DOHH2 (cell line): ENCODE results near the gene CHSY1.

ENCODE experiments used
- H3F3A ChIP-seq: fragments of 200-600 bp; sonication (generic), shearing (Covaris generic); 2 replicates; pipeline ENCODE4 v1.6.0; 2016; ENCODE audit warnings: antibody characterized with exemption, mild to moderate bottlenecking; ENCODE audit not compliant: control insufficient read depth, insufficient read depth
- H3K27ac ChIP-seq: fragments of 200-600 bp; sonication (generic); 2 replicates; pipeline ENCODE4 v1.5.1; 2014; ENCODE audit warnings: low read depth, mild to moderate bottlenecking, low read length, moderate library complexity
- H3K27me3 ChIP-seq: fragments of 200-600 bp; sonication (generic); 2 replicates; pipeline ENCODE4 v1.6.1; 2014; ENCODE audit warnings: mild to moderate bottlenecking, low read length, mixed read lengths; ENCODE audit not compliant: control insufficient read depth
- H3K36me3 ChIP-seq: fragments of 200-600 bp; sonication (generic); 2 replicates; pipeline ENCODE4 v1.6.1; 2014; ENCODE audit warnings: mild to moderate bottlenecking, low read length, moderate library complexity, mixed read lengths; ENCODE audit not compliant: control insufficient read depth
- H3K4me1 ChIP-seq: fragments of 200-600 bp; sonication (generic); 2 replicates; pipeline ENCODE4 v1.6.1; 2014; ENCODE audit warnings: mild to moderate bottlenecking, low read length, mixed read lengths; ENCODE audit not compliant: control insufficient read depth
- H3K4me2 ChIP-seq: fragments of 200-600 bp; sonication (generic); 2 replicates; pipeline ENCODE4 v1.6.0; 2014; ENCODE audit warnings: mild to moderate bottlenecking, low read length, moderate library complexity
- H3K4me3 ChIP-seq: fragments of 200-600 bp; sonication (generic); 2 replicates; pipeline ENCODE4 v1.5.1; 2014; ENCODE audit warnings: mild to moderate bottlenecking, low read length, mixed read lengths
- H3K79me2 ChIP-seq: fragments of 200-600 bp; sonication (generic); 2 replicates; pipeline ENCODE4 v1.6.1; 2014; ENCODE audit warnings: mild to moderate bottlenecking, low read length, mixed read lengths; ENCODE audit not compliant: control insufficient read depth
- H3K9me2 ChIP-seq: fragments of 200-600 bp; sonication (generic); replicated peaks from 2 replicates; pipeline ENCODE4 v1.6.1; 2014; ENCODE audit warnings: mild to moderate bottlenecking, low read length, mixed read lengths; ENCODE audit not compliant: control insufficient read depth
- H3K9me3 ChIP-seq: fragments of 200-600 bp; sonication (generic); 2 replicates; pipeline ENCODE4 v1.6.1; 2014; ENCODE audit warnings: antibody characterized with exemption, low read length, mixed read lengths; ENCODE audit not compliant: control insufficient read depth, insufficient read depth
- H4K20me1 ChIP-seq: fragments of 200-600 bp; sonication (generic); 2 replicates; pipeline ENCODE4 v1.6.0; 2014; ENCODE audit warnings: low read depth, mild to moderate bottlenecking, antibody characterized with exemption, low read length, moderate library complexity; ENCODE audit not compliant: control insufficient read depth, insufficient read depth
- EZH2phosphoT487 ChIP-seq: fragments of 200-600 bp; sonication (generic); IDR thresholded peaks from 2 replicates; pipeline ENCODE4 v1.6.1; 2017; ENCODE audit warnings: borderline replicate concordance, mild to moderate bottlenecking, antibody characterized with exemption, low read length, moderate library complexity, mixed read lengths
- TF ChIP-seq, protein P1 (sequence below): fragments of 200-600 bp; sonication (generic); IDR thresholded peaks from one replicate; pipeline ENCODE4 v1.5.1; 2014; ENCODE audit warnings: antibody characterized with exemption, mild to moderate bottlenecking, low read depth, low read length; ENCODE audit not compliant: poor library complexity, severe bottlenecking

CHSY1 gene

DNA sequence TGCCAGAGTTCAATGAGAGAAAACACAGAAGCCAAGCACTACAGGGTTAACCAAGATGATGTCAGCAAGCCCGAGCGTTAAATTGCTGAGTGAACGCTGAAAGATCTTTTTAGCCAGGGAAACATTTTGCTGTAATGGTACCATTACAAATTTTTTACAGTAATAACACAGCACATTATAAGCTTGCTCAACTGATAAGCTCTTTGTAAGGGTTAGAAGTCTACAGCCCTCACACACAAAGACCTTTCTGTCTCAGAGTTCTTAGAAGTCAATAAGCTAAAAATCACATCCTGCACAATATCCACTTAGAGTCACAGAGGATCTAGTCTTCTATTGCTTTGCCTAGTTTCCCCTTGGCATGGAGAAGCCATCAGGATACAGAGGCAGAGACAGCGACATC lies 29.9 kb downstream of the CHSY1 start:
- Histone ChIP-seq H4K20me1 (peaks cover 7% of the 10 kb centered on the region), H3F3A (no peaks in the 10 kb centered on the region), H3K4me3 (no peak overlapping the region), H3K4me1 (no peaks in the 10 kb centered on the region), H3K9me3 (no peaks in the 10 kb centered on the region), H3K36me3 (peaks cover 8% of the 10 kb centered on the region), H3K79me2 (peaks cover 92% of the 10 kb centered on the region), H3K9me2 (no peaks in the 10 kb centered on the region), H3K27ac (no peak overlapping the region), H3K4me2 (no peak overlapping the region), H3K27me3 (no peaks in the 10 kb centered on the region)
- TF ChIP-seq EZH2phosphoT487, result no peak
- TF ChIP-seq, protein P1, sequence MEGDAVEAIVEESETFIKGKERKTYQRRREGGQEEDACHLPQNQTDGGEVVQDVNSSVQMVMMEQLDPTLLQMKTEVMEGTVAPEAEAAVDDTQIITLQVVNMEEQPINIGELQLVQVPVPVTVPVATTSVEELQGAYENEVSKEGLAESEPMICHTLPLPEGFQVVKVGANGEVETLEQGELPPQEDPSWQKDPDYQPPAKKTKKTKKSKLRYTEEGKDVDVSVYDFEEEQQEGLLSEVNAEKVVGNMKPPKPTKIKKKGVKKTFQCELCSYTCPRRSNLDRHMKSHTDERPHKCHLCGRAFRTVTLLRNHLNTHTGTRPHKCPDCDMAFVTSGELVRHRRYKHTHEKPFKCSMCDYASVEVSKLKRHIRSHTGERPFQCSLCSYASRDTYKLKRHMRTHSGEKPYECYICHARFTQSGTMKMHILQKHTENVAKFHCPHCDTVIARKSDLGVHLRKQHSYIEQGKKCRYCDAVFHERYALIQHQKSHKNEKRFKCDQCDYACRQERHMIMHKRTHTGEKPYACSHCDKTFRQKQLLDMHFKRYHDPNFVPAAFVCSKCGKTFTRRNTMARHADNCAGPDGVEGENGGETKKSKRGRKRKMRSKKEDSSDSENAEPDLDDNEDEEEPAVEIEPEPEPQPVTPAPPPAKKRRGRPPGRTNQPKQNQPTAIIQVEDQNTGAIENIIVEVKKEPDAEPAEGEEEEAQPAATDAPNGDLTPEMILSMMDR, result no peak

DNA sequence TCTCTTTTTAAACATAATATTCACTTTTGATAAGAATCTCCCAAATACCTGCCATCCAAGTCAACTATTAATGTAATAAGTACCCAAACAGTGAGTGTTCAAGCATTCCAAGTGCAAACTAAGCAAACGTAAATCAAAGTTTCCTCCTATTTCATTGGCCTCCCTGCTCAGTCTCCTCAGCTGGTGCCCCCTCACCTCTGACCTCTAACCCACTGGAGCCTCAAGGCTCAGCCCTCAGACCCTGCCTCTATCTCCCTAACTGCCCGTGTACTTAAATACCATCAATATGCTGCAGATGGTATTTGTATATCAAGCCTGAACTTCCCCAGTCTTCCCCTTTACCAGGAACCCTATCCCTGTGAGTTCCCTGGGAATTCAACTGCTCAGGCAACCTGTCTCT lies 31.8 kb downstream of the CHSY1 start:
- no peaks in the 10 kb centered on the region for H3K27me3 ChIP-seq
- H3K36me3 ChIP-seq, result no peaks in the 10 kb centered on the region
- H3K4me3 ChIP-seq, result no peak overlapping the region
- no peaks in the 10 kb centered on the region for H3K4me1 ChIP-seq
- no peaks in the 10 kb centered on the region for H3K9me3 ChIP-seq
- no peak overlapping the region for H3K4me2 ChIP-seq
- no peak for TF ChIP-seq EZH2phosphoT487
- TF ChIP-seq, protein P1, result no peak
- no peaks in the 10 kb centered on the region for H3F3A ChIP-seq
- H3K27ac ChIP-seq, result no peak overlapping the region
- peaks cover 7% of the 10 kb centered on the region; the same call in 1 of the 2 replicates for H4K20me1 ChIP-seq
- H3K79me2 ChIP-seq, result peaks cover 91% of the 10 kb centered on the region
- no peaks in the 10 kb centered on the region for H3K9me2 ChIP-seq

DNA sequence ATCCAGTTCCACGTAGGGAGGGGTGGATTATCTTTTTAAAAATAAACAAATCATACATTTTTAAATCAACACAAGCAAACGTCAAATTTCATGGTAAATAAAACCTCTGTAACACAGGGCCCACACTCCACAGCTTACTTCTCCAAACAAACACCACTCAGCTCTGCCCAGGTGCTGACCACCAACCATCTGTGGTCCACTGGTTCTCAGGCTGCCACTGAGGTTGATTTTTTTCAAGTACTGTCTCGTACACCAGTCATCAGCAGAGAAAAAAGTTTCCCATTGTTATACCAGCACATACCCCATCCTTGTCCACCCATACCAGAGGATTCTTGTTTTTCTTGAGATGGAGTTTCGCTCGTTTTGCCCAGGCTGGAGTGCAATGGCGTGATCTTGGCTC lies 32.4 kb downstream of the CHSY1 start:
- H3K27me3 ChIP-seq, result no peaks in the 10 kb centered on the region
- H3K9me2 ChIP-seq, result no peaks in the 10 kb centered on the region
- peaks cover 88% of the 10 kb centered on the region for H3K79me2 ChIP-seq
- no peak overlapping the region for H3K4me3 ChIP-seq
- H3K36me3 ChIP-seq, result no peaks in the 10 kb centered on the region
- TF ChIP-seq, protein P1, result no peak
- H3F3A ChIP-seq, result no peaks in the 10 kb centered on the region
- no peaks in the 10 kb centered on the region for H3K4me1 ChIP-seq
- no peaks in the 10 kb centered on the region for H3K9me3 ChIP-seq
- no peak overlapping the region for H3K4me2 ChIP-seq
- H3K27ac ChIP-seq, result no peak overlapping the region
- peaks cover 7% of the 10 kb centered on the region; the same call in 1 of the 2 replicates for H4K20me1 ChIP-seq

DNA sequence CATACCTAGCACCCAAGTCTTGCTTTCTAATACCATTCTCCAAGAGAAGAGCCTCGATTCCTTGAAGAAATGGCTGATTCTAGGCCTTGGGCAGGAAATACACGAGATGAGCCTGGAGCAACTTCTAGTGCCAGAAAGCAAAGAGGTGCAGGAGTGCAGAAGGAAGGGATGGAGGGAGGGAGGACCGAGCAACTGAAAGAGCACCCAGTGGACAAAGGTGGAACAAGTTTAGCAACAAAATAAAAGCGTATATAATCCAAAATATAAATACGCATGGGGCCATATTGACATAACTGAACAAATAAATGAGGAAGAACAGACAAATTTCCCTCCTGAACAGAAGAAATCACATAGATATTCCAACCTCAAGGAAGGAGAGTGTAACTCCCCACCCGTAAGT lies 34.4 kb downstream of the CHSY1 start:
- H3K4me1 ChIP-seq, result no peaks in the 10 kb centered on the region
- H3K4me2 ChIP-seq, result no peak overlapping the region
- H3K9me2 ChIP-seq, result no peaks in the 10 kb centered on the region
- no peak overlapping the region for H3K27ac ChIP-seq
- H4K20me1 ChIP-seq, result peaks cover 4% of the 10 kb centered on the region; the same call in 1 of the 2 replicates
- no peaks in the 10 kb centered on the region for H3F3A ChIP-seq
- H3K79me2 ChIP-seq, result peaks cover 92% of the 10 kb centered on the region
- H3K9me3 ChIP-seq, result no peaks in the 10 kb centered on the region
- H3K36me3 ChIP-seq, result no peaks in the 10 kb centered on the region
- no peak overlapping the region for H3K4me3 ChIP-seq
- no peaks in the 10 kb centered on the region for H3K27me3 ChIP-seq
- no peak for TF ChIP-seq EZH2phosphoT487
- TF ChIP-seq, protein P1, result no peak
